Progenitor cell of endocrine pancreas (in vitro differentiated cells): ENCODE results near the gene CLEC7A. TPM values are rescaled to one million over a fixed set of nuclear protein-coding genes. Genes with fewer than 3 reads are reported as not detected.

Source experiments
- DNase-seq: peaks from one replicate; pipeline ENCODE4 v3.0.0; 2021; ENCODE audit warnings: low spot score; ENCODE audit not compliant: unreplicated experiment
- H3K27ac Mint-ChIP-seq: 2 replicates; pipeline ENCODE4 v1.8.0; 2021; ENCODE audit warnings: mild to moderate bottlenecking, moderate library complexity, mixed read lengths
- H3K27me3 Mint-ChIP-seq: 2 replicates; pipeline ENCODE4 v1.8.0; 2021; ENCODE audit warnings: mixed read lengths
- H3K36me3 Mint-ChIP-seq: 2 replicates; pipeline ENCODE4 v1.8.0; 2022; ENCODE audit warnings: mixed read lengths; ENCODE audit not compliant: insufficient read depth
- H3K4me1 Mint-ChIP-seq: 2 replicates; pipeline ENCODE4 v1.8.0; 2021; ENCODE audit warnings: low read depth, mixed read lengths
- H3K4me3 Mint-ChIP-seq: 2 replicates; pipeline ENCODE4 v1.8.0; 2021; ENCODE audit warnings: low read depth, mild to moderate bottlenecking, moderate library complexity, mixed read lengths
- H3K9me3 Mint-ChIP-seq: 2 replicates; pipeline ENCODE4 v1.8.0; 2021; ENCODE audit warnings: low read depth, mixed read lengths
- CTCF ChIP-seq: fragments of 200-600 bp; sonication (generic); IDR thresholded peaks from one replicate; pipeline ENCODE4 v1.5.0; 2021; ENCODE audit warnings: antibody characterized with exemption, mild to moderate bottlenecking; ENCODE audit not compliant: unreplicated experiment
- long read RNA-seq: library from polyadenylated mRNA; unstranded; transcript quantifications from one replicate; pipeline ENCODE4 v2.0.0, GENCODE V29; 2020
- total RNA-seq: library from RNA; stranded (reverse); gene quantifications from 2 replicates; pipeline ENCODE4 v1.2.1, GENCODE V29; 2021

CLEC7A gene
- total RNA-seq = not detected in 2 replicates
- long read RNA-seq = 0 reads

GRCh38 chr12:10130042-10130441 is at the start of gene CLEC7A:
TSS of gene CLEC7A (minus strand) at chr12:10130199. CDS start at chr12:10130082, 117 bp downstream.
- Mint-ChIP-seq H3K4me1 (no peaks in the 10 kb centered on the region), H3K4me3 (no peak within 1 kb of the TSS), H3K36me3 (no peaks in the 10 kb centered on the region), H3K27me3 (peaks cover 4% of the 10 kb centered on the region), H3K9me3 (no peaks in the 10 kb centered on the region), H3K27ac (no peak within 1 kb of the TSS)
- TF ChIP-seq CTCF = no peak
- no peak for DNase-seq

- peaks cover 9% of the 10 kb centered on the region for H3K27me3 Mint-ChIP-seq
- TF ChIP-seq CTCF = no peak
- DNase-seq = no peak
- H3K27ac Mint-ChIP-seq = no peak overlapping the region
- H3K4me1 Mint-ChIP-seq = peaks cover 9% of the 10 kb centered on the region
- H3K4me3 Mint-ChIP-seq = no peak overlapping the region
- H3K36me3 Mint-ChIP-seq = no peaks in the 10 kb centered on the region
- no peaks in the 10 kb centered on the region for H3K9me3 Mint-ChIP-seq
Measured at GRCh38 chr12:10179776-10180181, 49.8 kb upstream of the CLEC7A start.

- Mint-ChIP-seq H3K4me3 (no peak within 1 kb of the TSS), H3K27ac (no peak within 1 kb of the TSS), H3K27me3 (peaks cover 9% of the 10 kb centered on the region), H3K36me3 (no peaks in the 10 kb centered on the region), H3K4me1 (peaks cover 9% of the 10 kb centered on the region), H3K9me3 (no peaks in the 10 kb centered on the region)
- no peak for DNase-seq
- no peak for TF ChIP-seq CTCF
Measured at GRCh38 chr12:10178821-10179220, 48.8 kb upstream of the CLEC7A start, which contains the start of gene TMEM52B. TSS of gene TMEM52B (plus strand) at chr12:10179032. CDS start at chr12:10179575, 543 bp downstream.

GRCh38 chr12:10175846-10176636 is 46.0 kb upstream of the CLEC7A start:
- H3K9me3 Mint-ChIP-seq = no peaks in the 10 kb centered on the region
- no peak overlapping the region for H3K4me3 Mint-ChIP-seq
- H3K27me3 Mint-ChIP-seq = peaks cover 9% of the 10 kb centered on the region
- peak; percentile 15 for TF ChIP-seq CTCF
- DNase-seq = no peak
- peaks cover 9% of the 10 kb centered on the region for H3K4me1 Mint-ChIP-seq
- no peak overlapping the region for H3K27ac Mint-ChIP-seq
- H3K36me3 Mint-ChIP-seq = no peaks in the 10 kb centered on the region

GRCh38 chr12:10174986-10175614 is 45.1 kb upstream of the CLEC7A start:
- DNase-seq = no peak
- no peak for TF ChIP-seq CTCF
- H3K9me3 Mint-ChIP-seq = no peaks in the 10 kb centered on the region
- no peaks in the 10 kb centered on the region for H3K36me3 Mint-ChIP-seq
- H3K27ac Mint-ChIP-seq = no peak overlapping the region
- no peak overlapping the region for H3K4me3 Mint-ChIP-seq
- H3K4me1 Mint-ChIP-seq = peaks cover 9% of the 10 kb centered on the region
- peaks cover 9% of the 10 kb centered on the region for H3K27me3 Mint-ChIP-seq
